COR-L47 (cell line): ENCODE data around the gene BAIAP2L1.
"Not testable (repeated sequence)": the region's sequence is repeated elsewhere in the genome, so short reads cannot be mapped to it uniquely, and the experiment has no call there.

Experiments
- DNase-seq: peaks from one replicate; lab custom pipeline; 2025; lab: John Stamatoyannopoulos, UW

BAIAP2L1 gene

DNA sequence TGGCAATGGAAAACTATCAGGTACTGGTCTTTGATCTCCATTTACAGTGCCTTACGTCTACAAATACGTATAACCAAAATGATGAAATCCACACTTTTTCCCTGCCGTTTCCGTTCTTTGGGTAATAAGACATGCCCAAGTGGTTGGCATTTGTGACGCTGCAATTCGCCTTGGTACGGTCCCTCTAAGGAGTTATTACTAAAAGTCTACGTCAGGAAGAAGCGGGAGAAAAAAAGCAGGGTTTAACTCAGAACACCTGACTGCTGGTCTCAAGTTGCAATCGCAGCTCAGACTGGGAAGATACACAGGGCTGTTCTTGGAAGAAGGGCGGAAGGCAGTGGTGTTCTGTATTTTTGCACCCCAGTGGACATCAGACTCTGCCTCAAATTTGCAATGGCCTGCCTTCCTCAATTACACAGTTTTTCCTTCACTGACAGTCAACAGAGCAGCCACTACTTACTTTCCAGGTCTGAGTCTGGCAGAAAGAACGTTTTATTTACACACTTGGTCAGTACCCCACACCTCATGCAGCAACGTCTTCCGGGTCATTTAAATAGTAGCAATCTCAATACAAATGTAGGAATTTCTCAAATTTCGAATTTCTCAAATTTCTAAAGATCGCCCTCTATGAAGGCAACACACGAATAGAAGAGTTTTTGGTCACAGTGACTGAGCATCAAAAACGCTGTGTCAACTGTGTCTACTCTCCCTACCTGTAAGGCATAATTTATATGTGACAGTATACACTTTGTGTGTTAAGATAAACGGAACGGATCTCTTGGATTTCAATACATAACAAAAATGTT, 2.1 kb downstream of the BAIAP2L1 start:
- no peak for DNase-seq

DNA sequence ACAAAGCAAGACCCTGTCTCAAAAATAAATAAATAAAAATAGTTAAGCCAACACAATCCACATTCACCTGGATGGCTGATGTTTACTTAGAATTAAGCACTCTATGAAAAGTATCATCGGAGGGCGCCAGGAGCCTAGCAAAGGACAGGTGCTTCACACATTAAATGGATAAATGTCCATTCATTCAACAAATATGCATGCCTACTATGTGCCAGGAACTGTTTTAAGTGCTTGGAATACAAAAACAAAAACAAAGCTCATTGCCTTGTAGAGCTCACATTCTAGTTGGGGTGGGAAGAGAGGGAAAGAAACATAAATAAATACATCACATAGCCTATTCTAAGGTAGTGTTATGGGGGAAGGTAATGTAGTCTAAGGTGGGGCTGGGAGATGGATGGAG, 4.1 kb downstream of the BAIAP2L1 start:
- DNase-seq, result no peak

DNA sequence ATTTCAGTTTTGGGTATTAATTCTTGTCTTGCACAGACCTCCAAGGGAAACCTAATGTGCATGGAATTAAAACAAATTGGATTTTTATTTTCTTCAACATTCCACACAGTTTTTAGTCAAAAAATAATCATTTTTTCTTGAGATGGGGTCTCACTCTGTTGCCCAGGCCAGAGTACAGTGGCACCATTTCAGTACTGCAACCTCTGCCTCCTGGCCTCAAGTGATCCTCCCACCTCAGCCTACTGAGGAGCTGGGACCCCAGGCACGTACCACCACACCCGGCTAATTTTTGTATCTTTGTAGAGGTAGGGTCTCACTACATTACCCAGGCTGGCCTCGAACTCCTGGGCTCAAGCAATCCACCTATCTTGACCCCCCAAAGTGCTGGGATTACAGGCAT, 4.9 kb downstream of the BAIAP2L1 start:
- no peak for DNase-seq

DNA sequence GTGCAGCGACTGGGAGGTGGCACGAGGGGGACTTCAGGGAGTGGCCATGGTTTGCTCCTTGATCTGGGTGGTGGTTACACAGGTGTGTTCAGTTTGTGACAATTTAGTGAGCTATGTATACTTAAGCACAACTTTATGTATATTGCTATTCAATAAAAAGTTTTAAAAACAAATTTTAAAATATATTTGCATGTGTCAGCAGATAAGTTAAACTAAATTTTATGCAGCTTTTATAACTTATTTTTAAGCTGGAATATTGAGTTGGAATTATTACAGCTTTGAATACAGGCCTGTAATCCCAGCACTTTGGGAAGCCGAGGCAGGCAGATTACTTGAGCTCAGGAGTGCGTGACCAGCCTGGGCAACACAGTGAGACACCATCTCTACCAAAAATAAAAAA, 5.4 kb downstream of the BAIAP2L1 start:
- no peak for DNase-seq

DNA sequence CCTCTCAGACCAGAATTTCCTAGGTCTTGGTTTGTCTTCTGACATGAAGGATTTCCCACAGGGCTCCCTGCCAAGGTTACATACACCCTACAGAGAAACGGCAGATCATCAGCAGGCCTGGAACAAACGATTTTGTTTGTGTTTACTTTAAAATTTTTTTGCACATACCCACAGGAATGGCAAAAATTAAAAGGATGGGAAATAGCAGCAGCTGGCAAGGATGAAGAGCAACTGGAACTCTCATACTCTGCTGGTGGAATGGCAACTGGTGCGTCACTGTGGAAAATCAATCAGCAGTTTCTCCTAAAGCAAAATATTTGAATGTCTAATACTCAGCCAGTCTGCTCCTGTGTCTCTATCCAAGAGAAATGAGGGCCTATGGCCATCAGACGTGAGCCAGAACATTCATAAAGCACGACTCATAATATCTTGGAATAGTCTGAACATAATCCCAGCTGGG, 6.5 kb downstream of the BAIAP2L1 start:
- no peak for DNase-seq

DNA sequence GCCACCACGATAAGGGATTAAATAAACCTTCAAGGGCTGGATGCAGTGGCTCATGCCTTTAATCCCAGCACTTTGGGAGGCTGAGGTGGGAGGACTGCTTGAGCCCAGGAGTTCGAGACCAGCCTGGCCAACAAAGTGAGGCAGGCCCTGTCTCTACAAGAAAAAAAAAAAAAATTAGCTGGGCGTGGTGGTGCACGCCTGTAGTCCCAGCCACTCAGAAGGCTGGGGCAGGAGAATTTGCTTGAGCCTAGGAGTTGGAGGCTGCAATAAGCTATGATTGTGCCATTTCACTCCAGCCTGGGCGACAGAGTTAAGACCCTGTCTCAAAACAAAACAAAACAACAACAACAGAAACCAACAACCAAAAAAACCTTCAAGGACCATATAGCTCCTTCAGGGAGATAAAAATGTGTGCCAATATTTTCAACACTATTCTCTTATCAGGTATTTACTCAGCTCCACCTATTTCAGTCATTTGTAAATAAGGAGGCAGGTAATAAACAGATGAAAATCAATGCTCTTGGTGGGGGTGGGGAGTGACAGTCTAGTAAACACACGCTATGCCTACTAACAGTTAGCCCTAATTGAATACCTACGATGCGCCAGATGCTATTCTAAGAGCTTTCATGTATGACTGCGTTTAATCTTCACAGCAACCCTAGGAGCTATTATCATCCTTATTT, 13.2 kb downstream of the BAIAP2L1 start:
- peak; percentile 41 for DNase-seq

DNA sequence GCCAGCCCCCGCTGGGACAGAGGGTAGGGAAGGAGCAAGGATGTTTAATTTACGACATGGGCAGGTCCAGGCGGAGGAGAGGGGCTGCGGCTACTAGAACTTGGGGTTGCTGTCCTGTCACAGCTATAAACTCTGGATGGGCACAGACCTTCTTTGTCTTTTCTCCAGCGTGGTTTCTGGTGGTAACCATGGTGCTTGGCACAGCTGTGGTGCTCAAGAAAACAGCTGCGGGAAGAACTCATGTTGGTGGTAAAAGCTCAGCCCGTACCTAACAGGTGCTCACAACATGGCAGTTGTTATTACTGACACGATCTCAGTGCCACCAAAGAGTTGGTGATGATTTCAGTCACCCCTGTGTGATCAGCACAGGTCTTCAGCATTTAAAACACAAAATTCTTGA, 13.8 kb downstream of the BAIAP2L1 start:
- DNase-seq, result no peak

DNA sequence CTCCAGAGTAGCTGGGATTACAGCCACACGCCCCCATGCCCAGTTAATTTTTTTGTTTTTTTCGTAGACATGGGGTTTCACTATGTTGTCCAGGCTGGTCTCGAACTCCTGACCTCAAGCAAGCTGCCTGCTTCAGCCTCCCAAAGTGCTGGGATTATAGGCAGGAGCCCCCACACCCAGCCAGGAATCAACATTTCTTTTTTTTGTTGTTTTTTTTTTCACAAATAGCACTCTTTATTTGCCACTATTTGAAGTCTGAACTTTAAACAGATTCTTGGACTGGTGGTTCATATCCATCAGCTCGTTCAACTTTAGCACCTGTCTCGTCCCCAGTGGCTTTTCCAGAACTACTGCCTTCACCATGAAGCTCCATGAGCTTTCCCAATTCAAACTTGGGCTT, 15.4 kb downstream of the BAIAP2L1 start:
- not testable (repeated sequence) for DNase-seq

DNA sequence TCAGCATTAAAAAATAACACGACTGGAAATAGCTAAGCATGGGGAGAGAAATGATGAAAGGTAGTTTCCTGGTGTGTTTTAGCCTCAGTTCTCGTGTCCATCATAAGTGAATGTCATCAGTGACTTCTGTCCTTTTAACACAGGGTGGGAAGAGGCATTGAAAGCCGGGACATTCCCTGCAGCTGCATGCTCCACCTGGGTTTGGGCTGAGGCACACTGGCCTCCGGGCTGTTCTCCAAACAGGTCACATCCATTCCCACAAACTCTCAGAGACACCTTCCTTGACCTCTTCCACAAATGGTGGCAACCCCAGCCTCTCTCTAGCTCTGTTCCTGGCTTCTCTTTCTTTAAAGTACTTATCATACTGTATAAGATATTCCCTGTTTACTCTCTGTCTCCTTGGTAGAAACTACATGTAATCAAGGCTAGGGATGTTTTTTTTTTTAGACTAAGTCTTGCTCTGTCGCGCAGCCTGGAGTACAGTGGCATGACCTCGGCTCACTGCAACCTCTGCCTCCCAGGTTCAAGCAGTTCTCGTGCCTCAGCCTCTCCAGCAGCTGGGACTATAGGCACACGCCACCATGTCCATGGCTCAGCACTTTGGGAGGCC, 22.6 kb downstream of the BAIAP2L1 start:
- no peak for DNase-seq

DNA sequence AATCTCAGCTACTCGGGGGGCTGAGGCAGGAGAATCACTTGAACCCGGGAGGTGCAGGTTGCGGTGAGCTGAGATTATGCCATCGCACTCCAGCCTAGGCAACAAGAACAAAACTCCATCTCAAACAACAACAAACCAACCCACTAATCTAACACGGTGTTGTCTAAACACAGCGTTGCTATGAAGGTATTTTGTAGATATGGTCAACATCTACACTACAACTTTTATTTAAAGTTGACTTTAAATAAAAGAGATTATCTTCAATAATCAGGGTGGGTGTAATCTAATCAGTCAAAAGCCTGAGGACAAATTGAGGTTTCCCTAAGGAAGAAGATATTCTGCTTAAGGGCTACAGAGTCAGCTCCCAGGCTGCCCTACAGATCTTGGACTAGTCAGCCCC, 24.2 kb downstream of the BAIAP2L1 start:
- DNase-seq, result no peak

DNA sequence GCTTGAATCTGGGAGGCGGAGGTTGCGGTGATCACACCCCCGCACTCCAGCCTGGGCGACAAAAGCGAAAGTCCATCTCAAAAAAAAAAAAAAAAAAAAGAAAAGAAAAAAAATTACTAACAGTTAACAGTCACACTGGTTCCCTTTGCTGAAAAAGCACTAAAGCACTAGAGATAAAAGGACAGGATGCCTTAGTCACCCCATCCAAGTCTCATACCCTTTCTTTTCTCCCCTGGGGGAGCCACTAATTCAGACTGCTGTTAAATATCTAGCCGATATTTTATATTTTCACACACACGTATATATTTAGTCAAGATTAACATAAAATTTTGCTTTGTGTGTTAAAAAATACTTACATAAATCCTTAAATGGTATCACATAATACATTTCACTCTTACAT, 25.2 kb downstream of the BAIAP2L1 start:
- no peak for DNase-seq

DNA sequence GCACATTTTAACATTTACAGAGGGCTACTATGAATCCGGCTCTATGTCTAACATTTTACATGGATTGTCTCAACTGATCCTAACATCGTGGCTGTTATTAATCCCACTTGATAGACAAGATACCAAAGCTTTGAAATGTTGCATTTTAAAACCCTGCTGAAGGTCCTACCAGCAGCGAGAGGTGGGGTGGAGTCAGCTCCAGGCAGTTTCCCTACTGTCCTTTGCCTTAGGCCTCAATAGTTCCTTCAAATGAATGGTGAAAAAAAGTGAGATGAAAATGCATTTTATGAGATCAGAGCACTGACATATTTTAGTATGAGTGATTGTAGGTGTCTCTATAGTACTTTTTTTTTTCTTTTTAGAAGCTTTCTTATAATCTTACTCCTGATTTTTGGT, 26.6 kb downstream of the BAIAP2L1 start:
- DNase-seq, result no peak

DNA sequence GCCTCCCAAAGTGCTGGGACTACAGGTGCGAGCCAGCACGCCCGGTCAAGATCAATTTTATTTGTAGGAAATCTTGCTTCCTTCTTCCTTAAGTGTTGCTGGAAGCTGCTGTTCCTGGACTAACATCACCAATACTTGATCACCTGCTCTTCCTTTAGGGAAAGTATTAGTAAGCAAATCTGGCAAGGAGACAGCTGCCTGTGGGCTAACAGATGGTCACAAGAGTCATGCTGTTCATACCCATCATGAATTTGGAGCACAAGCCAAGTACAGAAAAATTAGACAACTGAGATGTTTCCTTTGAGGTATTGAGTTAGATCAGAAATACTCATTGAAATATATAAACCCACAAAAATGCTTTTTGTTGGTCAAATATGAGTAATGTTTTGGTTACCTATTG, 27.9 kb downstream of the BAIAP2L1 start:
- DNase-seq, result no peak

DNA sequence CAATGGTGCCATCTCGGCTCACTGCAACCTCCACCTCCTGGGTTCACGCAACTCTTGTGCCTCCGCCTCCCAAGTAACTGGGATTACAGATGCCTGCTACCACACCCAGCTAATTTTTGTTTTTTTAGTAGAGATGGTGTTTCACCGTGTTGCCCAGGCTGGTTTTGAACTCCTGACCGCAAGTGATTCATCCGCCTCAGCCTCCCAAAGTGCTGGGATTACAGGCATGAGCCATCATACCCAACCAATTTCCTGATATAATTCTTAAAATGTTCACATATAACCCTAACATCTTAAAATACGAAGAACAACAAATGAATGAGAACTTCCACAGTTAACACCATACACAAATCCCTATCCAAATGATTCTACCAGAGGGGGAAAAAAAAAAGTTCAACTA, 31.2 kb downstream of the BAIAP2L1 start:
- DNase-seq, result no peak

DNA sequence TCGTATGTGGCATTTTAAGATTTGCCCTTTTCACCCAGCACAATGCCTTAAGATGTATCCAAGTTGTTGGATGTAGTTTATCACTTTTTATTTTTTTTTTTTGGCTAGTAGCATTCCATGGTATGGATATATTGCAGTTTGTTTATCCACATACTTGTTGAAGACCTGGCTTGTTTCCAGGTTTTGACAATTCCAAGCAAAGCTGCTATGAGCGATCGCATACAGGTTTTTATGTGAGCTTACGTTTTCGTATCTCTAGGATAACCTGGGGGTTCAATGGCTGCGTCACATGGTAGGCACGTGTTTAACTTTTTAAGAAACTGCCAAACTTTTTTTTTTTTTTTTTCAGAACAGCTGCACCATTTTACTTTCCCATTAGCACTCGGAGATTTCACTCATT, 32.2 kb downstream of the BAIAP2L1 start:
- DNase-seq, result no peak

DNA sequence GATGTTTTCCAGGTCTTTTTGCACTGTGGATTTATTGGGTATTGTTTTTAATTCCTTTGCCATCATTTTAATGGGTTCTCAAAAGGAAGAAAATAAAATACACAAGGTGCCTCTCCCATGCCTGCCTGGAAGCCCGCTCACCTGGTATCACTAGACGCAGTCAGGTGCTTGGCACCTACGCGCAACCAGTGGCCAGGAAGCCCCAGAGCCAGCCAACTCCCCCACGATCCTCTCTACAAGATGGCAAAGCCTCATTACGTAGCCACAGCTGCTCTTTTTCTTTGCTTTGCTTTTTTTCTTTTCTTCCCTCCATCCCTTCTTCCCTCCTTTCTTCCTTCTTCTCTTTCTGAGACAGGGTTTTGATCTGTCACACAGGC, 34.3 kb downstream of the BAIAP2L1 start:
- no peak for DNase-seq

DNA sequence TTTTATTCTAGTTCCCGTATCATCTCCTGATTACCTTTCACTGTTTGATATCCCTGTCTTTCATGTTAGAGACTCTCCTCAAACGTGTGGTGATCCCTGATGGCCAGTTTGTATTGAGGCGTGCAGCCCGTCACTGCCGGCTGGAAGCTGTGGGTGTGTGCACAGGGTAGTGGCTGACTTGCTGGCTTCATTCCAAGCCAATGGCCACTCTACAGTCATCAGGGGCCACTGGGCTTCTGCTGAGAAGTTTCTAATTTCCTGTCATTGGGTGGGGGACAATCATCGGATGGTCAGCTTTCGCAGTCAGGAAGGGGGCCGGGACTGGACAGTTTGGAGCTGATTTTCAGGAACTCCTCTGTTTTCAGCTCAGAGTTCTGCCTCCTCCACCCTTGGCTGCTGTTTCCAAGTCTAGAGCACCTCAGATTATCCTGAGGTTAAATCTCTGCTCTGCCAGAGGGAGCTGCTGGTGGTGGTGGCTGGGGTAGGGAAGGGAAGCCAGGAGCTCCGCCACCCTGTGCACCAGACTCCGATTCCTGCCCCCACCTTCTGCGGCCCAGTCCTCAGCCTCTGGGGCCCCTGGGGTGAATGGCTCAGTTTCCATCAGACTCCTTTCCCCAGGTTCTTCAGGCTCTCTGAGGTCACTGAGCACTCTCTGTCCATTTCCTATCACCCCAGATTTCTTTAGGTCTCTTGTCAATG, 34.9 kb downstream of the BAIAP2L1 start:
- no peak for DNase-seq

DNA sequence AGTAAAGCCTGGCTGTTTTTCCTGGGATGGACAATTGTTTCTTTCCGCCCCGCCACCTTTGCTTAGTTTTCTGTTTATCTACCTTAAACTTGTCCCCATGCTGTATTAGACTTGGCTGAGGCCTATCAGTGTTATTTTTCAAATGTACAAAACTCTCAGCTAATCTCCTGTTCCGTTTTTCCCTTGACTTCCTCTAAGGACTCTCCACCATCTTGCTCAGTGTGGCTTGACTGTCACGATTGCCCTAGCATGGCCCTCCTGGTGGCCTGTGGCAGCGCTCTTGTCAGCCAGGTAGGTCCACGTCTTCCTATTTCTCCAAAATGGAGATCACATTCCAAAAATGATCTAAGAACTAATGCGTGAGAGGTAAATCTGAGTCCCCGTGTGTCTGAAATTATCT, 36.7 kb downstream of the BAIAP2L1 start:
- DNase-seq, result no peak

DNA sequence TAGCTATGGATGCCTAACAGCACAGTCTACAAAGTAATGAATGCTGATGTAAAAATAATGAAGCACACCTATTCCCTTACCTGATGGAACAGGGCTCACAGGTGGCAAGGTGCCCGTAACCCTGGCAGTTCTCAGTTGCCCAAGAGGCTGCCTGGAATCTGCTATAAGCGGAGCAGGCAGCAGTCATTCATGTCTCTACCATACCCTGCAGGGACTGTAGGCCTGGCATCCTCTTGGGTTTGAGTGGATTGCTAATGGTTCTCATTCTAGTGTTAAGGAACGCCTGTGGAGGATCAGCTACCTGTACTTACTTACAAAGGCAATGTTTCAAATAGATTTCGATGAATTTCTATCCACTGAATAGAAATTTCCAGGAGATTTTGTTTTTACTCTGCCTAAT, 38.4 kb downstream of the BAIAP2L1 start:
- DNase-seq, result no peak

DNA sequence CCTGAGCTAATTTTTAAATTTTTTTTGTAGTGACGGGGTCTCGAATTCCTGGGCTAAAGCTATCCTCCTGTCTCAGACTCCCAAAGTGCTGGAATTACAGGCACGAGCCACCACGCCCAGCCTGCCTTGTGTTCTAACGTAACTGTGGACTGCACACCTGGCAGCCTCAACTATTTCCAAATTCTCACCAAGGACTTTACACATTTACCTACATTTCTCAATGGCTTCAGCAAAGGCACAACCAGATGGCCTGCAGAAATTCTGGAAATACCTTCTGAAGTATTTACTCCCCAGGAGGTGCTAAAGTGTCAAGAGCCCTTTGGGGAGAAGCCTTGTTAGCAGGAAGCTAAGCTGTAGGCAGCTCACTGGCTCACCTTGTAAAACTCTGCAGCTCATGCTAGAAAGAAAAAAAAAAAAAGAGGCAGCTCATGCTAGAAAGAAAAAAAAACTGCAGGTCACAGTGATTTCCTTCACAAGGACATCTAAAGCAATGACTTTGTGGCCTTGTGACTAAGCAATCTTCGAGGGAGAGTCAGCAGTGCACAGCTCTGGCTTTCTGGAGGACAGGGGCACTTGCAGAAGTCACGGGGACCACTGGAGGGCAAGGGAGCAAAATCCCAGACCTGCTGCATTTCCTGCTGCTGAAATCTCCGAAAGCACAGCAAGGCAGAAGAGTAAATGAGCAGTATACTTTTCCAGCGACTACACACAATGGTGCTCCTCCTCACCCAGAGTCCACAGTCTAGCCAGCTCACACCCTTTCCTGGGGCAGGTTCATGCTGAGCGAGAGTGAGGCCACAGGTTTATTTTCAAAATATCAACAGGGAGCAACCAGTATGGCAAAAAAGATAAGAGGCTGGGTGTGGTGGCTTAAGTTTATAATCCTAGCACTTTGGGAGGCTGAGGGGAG, 40.4 kb downstream of the BAIAP2L1 start:
- no peak for DNase-seq

DNA sequence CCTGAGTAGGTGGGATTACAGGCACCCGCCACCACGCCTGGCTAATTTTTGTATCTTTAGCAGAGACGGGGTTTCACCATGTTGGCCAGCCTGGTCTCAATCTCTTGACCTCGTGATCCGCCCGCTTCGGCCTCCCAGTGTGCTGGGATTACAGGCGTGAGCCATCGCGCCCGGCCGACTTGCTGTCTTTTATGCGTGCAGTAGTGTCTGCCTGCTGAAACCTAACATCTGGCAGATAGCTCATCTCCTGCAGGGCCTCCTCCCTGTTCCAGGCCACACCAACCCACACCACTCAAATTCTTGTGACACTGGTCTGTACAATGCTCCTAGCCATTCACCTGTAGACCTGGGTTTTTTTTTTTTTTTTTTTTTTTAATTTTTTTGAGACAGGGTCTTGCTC, 41.5 kb downstream of the BAIAP2L1 start:
- DNase-seq, result no peak

DNA sequence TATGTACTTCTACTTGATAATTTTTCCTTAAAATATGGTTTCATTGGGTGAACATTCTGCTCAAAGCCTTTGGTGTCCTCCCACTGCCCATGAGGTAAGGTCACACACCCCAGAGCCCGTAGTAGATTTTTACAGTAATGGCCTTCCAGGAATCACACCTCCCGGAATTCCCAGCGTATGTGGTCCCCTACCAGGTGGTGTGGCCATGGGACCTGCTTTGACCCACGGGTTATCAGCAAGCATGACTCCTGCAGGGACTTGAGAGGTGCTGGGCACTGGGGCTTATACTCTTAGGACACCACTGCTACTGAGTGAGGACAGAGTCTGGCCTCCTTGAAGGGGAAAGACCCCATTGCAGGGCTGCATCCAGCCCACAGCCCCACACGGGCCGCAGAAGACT, 42.2 kb downstream of the BAIAP2L1 start:
- no peak for DNase-seq
